ENCODE measurements around the gene CAVIN1.
"Not testable (repeated sequence)": the region's sequence is repeated elsewhere in the genome, so short reads cannot be mapped to it uniquely, and the experiment has no call there.

CAVIN1 gene

DNA sequence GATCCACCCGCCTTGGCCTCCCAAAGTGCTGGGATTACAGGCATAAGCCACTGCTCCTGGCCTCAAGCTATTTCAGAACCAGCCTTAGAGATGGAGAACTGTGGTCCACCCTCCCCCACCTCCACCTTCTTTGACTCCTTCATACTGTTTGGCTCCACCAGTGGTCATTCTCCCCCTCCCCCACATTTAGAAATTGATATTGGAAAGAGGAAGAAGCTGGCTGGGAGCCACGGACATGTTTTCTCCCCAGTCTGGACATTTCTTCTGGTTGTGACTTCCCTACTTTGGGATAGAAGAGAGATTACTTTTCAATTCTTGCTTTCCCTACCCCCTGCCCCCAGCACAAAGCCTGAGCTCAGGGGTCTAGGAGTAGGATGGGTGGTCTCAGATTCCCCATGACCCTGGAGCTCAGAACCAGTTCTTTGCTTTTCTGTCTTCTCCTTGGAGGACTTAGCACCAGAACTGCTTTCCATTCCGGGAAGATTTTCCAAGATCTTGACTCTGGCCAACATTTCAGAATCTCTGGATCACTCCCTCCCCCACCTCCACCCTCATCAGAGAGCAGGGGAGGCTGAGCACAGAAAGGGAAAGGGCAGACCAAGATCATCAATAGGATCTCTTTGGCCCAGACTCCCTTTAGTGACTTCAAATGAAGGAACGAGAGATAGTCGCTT lies 16.3 kb downstream of the CAVIN1 start:
- Histone ChIP-seq H3K4me3 (ENCODE audit: low read depth in 1 of 5, low read length in 5 of 5) (peak overlapping the region in 4 of 5 donors; percentile 28 to 48 (median 39)), H3K4me1 (ENCODE audit: control insufficient read depth in 5 of 5, insufficient read depth in 5 of 5, low read length in 5 of 5) (peaks cover 19 to 96% (median 80%) of the 10 kb centered on the region in 5 donors), H3K9ac (ENCODE audit: low read length in 5 of 5) (peak overlapping the region in 4 of 5 donors; percentile 2 to 71 (median 42)), H3K36me3 (ENCODE audit: control insufficient read depth in 5 of 5, insufficient read depth in 5 of 5, low read length in 5 of 5) (peaks cover 0 to 39% (median 34%) of the 10 kb centered on the region in 5 donors), H3K27ac (ENCODE audit: low read depth, low read length) (peak overlapping the region; percentile 93), H3K27me3 (ENCODE audit: control insufficient read depth in 5 of 5, insufficient read depth in 4 of 5, low read length in 5 of 5) (no peaks in the 10 kb centered on the region), H3K9me3 (ENCODE audit: control insufficient read depth in 5 of 5, low read length in 5 of 5) (no peaks in the 10 kb centered on the region)

GRCh38 chr17:42405963-42406495 lies 17.0 kb downstream of the CAVIN1 start:
- no peaks in the 10 kb centered on the region for H3K9me3 ChIP-seq (ENCODE audit: control insufficient read depth in 5 of 5, low read length in 5 of 5)
- H3K27me3 ChIP-seq (ENCODE audit: control insufficient read depth in 5 of 5, insufficient read depth in 4 of 5, low read length in 5 of 5): no peaks in the 10 kb centered on the region
- H3K9ac ChIP-seq (ENCODE audit: low read length in 5 of 5): no peak overlapping the region
- peaks cover 18 to 89% (median 73%) of the 10 kb centered on the region in 5 donors for H3K4me1 ChIP-seq (ENCODE audit: control insufficient read depth in 5 of 5, insufficient read depth in 5 of 5, low read length in 5 of 5)
- peak overlapping the region; percentile 93 for H3K27ac ChIP-seq (ENCODE audit: low read depth, low read length)
- peaks cover 0 to 37% (median 32%) of the 10 kb centered on the region in 5 donors for H3K36me3 ChIP-seq (ENCODE audit: control insufficient read depth in 5 of 5, insufficient read depth in 5 of 5, low read length in 5 of 5)
- H3K4me3 ChIP-seq (ENCODE audit: low read depth in 1 of 5, low read length in 5 of 5): no peak overlapping the region

- H3K9me3 ChIP-seq (ENCODE audit: control insufficient read depth in 5 of 5, low read length in 5 of 5): no peaks in the 10 kb centered on the region
- H3K9ac ChIP-seq (ENCODE audit: low read length in 5 of 5): no peak overlapping the region
- peaks cover 0 to 37% (median 32%) of the 10 kb centered on the region in 5 donors for H3K36me3 ChIP-seq (ENCODE audit: control insufficient read depth in 5 of 5, insufficient read depth in 5 of 5, low read length in 5 of 5)
- H3K27ac ChIP-seq (ENCODE audit: low read depth, low read length): peak overlapping the region; percentile 93
- no peak overlapping the region for H3K4me3 ChIP-seq (ENCODE audit: low read depth in 1 of 5, low read length in 5 of 5)
- H3K27me3 ChIP-seq (ENCODE audit: control insufficient read depth in 5 of 5, insufficient read depth in 4 of 5, low read length in 5 of 5): no peaks in the 10 kb centered on the region
- H3K4me1 ChIP-seq (ENCODE audit: control insufficient read depth in 5 of 5, insufficient read depth in 5 of 5, low read length in 5 of 5): peaks cover 15 to 80% (median 64%) of the 10 kb centered on the region in 5 donors
Observed at GRCh38 chr17:42405076-42405475, 18.0 kb downstream of the CAVIN1 start.

DNA sequence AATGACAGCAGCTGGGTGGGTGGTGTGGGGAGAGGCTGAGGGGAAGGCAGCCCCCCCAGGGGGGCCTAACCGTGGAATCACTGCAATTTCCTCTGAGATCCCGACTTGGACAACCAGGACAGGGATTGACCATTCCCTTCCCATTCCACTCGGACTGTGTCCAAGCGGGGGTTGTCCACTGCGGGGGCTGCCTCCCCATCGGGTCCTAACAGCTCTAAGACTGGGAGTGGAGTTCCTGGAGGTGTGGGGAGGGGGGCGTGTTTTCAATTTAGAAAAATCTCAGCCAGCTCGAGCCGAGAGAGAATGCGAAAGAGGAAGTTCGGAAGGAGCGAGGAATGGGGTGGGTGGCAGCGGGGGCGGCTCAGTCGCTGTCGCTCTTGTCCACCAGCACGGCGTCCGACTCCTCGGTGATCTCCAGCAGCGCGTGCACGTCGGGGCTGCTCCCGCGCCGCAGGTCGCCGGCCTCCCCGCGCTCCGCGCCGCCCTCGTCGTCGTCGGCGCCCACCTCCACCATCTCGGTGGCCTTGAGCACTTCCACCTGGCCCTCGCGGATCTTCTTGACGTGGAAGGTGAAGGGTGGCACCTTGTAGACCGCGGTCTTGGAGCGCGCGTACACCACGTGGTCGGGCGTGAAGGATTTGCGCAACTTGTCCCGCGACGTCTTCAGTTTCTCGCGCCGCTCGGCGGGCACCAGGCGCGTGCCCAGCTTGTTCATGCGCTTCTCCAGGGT lies 18.6 kb downstream of the CAVIN1 start:
- Histone ChIP-seq H3K4me1 (ENCODE audit: control insufficient read depth in 5 of 5, insufficient read depth in 5 of 5, low read length in 5 of 5) (peaks cover 14 to 74% (median 58%) of the 10 kb centered on the region in 5 donors), H3K36me3 (ENCODE audit: control insufficient read depth in 5 of 5, insufficient read depth in 5 of 5, low read length in 5 of 5) (peaks cover 0 to 37% (median 32%) of the 10 kb centered on the region in 5 donors), H3K27ac (ENCODE audit: low read depth, low read length) (peak overlapping the region; percentile 78), H3K9ac (ENCODE audit: low read length in 5 of 5) (peak overlapping the region in 1 of 5 donors; percentile 35), H3K4me3 (ENCODE audit: low read depth in 1 of 5, low read length in 5 of 5) (no peak overlapping the region), H3K27me3 (ENCODE audit: control insufficient read depth in 5 of 5, insufficient read depth in 4 of 5, low read length in 5 of 5) (no peaks in the 10 kb centered on the region), H3K9me3 (ENCODE audit: control insufficient read depth in 5 of 5, low read length in 5 of 5) (no peaks in the 10 kb centered on the region)

DNA sequence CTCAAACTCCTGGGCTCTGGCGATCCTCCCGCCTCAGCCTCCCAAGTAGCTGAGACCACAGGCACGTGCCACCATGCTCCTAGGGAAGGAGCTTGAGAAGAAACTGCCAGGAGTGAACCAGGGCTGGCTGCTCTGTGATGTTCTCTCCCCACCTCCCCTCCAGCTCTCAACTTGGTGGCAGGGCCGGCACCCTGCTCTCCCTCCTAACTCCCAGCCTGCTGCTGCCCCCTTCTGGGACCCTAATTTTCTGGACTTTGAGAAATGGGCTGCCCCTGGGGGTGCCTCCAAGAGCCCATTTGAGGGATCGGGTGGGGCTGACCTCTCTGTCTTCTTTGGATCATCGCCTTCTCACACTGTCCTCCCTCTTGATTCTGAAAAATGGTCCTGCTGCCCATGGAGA lies 19.9 kb downstream of the CAVIN1 start:
- H3K36me3 ChIP-seq (ENCODE audit: control insufficient read depth in 5 of 5, insufficient read depth in 5 of 5, low read length in 5 of 5): peaks cover 0 to 37% (median 32%) of the 10 kb centered on the region in 5 donors
- no peaks in the 10 kb centered on the region for H3K9me3 ChIP-seq (ENCODE audit: control insufficient read depth in 5 of 5, low read length in 5 of 5)
- peaks cover 8 to 71% (median 56%) of the 10 kb centered on the region in 5 donors for H3K4me1 ChIP-seq (ENCODE audit: control insufficient read depth in 5 of 5, insufficient read depth in 5 of 5, low read length in 5 of 5)
- H3K27ac ChIP-seq (ENCODE audit: low read depth, low read length): peak overlapping the region; percentile 78
- H3K4me3 ChIP-seq (ENCODE audit: low read depth in 1 of 5, low read length in 5 of 5): no peak overlapping the region
- H3K27me3 ChIP-seq (ENCODE audit: control insufficient read depth in 5 of 5, insufficient read depth in 4 of 5, low read length in 5 of 5): no peaks in the 10 kb centered on the region
- H3K9ac ChIP-seq (ENCODE audit: low read length in 5 of 5): no peak overlapping the region

DNA sequence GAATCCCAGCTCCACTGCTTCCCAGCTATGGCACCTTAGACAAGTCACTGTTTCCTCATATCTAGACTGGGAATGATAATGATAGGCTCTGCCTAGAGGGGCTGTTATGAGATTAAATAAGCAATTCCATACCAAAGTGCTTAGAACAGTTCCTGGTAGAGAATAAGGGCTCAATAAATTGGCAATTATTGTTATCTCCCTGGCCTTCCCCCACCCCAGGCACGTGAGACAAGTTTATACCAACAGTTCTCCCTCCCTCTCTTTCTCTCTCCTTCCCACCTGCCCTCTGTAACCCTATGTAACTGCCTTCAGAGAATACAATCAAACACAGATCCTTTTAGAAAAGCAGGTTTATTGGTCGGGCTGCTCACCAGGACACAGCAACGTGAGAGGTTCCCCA lies 20.9 kb downstream of the CAVIN1 start:
- H3K4me1 ChIP-seq (ENCODE audit: control insufficient read depth in 5 of 5, insufficient read depth in 5 of 5, low read length in 5 of 5): peaks cover 7 to 61% (median 48%) of the 10 kb centered on the region in 5 donors
- no peak overlapping the region for H3K4me3 ChIP-seq (ENCODE audit: low read depth in 1 of 5, low read length in 5 of 5)
- H3K27me3 ChIP-seq (ENCODE audit: control insufficient read depth in 5 of 5, insufficient read depth in 4 of 5, low read length in 5 of 5): no peaks in the 10 kb centered on the region
- H3K9me3 ChIP-seq (ENCODE audit: control insufficient read depth in 5 of 5, low read length in 5 of 5): no peaks in the 10 kb centered on the region
- H3K36me3 ChIP-seq (ENCODE audit: control insufficient read depth in 5 of 5, insufficient read depth in 5 of 5, low read length in 5 of 5): peaks cover 0 to 37% (median 32%) of the 10 kb centered on the region in 5 donors
- peak overlapping the region; percentile 78 for H3K27ac ChIP-seq (ENCODE audit: low read depth, low read length)
- peak overlapping the region in 3 of 5 donors; percentile 30 to 72 (median 47) for H3K9ac ChIP-seq (ENCODE audit: low read length in 5 of 5)

DNA sequence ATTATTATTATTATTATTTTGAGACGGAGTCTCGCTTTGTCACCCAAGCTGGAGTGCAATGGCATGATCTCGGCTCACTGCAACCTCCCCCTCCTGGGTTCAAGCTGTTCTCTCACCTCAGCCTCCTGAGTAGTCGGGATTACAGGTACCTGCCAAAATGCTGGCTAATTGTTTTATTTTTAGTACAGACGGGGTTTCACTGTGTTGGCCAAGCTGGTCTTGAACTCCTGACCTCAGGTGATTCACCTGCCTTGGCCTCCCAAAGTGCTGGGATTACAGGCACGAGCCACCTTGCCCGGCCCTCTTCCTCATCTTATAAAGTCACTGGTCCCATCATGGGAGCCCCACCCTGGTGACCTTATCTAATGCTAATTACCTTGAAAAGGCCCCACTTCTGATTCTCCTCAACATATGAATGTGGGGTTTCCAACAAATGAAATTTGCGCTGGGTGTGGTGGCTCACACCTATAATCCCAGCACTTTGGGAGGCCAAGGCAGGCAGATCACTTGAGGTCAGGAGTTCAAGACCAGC lies 22.1 kb downstream of the CAVIN1 start:
- H3K4me1 ChIP-seq (ENCODE audit: control insufficient read depth in 5 of 5, insufficient read depth in 5 of 5, low read length in 5 of 5): peaks cover 0 to 49% (median 36%) of the 10 kb centered on the region in 5 donors
- H3K9me3 ChIP-seq (ENCODE audit: control insufficient read depth in 5 of 5, low read length in 5 of 5); H3K4me3 ChIP-seq (ENCODE audit: low read depth in 1 of 5, low read length in 5 of 5); H3K27me3 ChIP-seq (ENCODE audit: control insufficient read depth in 5 of 5, insufficient read depth in 4 of 5, low read length in 5 of 5); H3K27ac ChIP-seq (ENCODE audit: low read depth, low read length); H3K9ac ChIP-seq (ENCODE audit: low read length in 5 of 5): not testable (repeated sequence)
- peaks cover 0 to 37% (median 32%) of the 10 kb centered on the region in 5 donors for H3K36me3 ChIP-seq (ENCODE audit: control insufficient read depth in 5 of 5, insufficient read depth in 5 of 5, low read length in 5 of 5)

DNA sequence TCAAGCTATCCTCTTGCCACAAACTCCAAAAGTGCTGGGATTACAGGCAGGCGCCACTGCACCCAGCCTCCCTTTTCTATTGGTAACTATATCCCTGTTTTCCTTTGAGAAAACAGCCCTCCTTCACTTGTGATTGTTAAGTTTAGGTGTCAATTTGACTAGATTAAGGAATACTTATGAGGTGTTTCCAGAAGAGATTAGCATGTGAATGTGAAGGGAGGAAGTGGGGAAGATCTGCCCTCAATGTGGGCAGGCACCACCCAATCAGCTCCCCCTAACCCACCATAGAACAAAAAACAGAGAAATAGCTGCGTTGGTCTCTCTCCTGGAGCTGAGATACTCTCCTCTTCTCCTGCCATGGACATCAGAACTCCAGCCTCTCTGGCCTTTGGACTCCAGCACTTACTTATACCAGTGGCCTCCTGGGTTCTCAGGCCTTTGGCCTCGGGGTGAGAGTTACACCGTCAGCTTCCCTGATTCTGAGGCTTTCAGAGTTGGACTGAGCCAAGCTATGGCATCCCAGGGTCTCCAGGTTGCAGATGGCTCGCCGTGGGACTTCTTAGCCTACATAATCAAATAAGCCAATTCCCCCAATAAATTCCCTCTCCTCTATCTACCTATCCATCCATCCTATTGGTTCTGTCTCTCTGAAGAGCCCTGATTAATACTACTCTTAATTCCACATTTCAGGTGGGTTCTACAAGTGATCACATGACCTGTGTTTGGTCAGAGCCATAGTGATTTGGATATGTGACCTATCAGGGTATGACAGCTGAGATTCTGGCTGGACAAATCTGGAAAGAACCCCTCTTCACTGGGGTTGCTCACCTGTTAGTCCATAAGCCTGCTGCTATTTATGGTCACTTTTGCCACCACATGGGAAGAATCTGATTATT lies 22.9 kb downstream of the CAVIN1 start:
- Histone ChIP-seq H3K4me3 (ENCODE audit: low read depth in 1 of 5, low read length in 5 of 5) (no peak overlapping the region), H3K9ac (ENCODE audit: low read length in 5 of 5) (peak overlapping the region in 1 of 5 donors; percentile 41), H3K9me3 (ENCODE audit: control insufficient read depth in 5 of 5, low read length in 5 of 5) (no peaks in the 10 kb centered on the region), H3K27me3 (ENCODE audit: control insufficient read depth in 5 of 5, insufficient read depth in 4 of 5, low read length in 5 of 5) (no peaks in the 10 kb centered on the region), H3K36me3 (ENCODE audit: control insufficient read depth in 5 of 5, insufficient read depth in 5 of 5, low read length in 5 of 5) (peaks cover 0 to 35% (median 30%) of the 10 kb centered on the region in 5 donors), H3K27ac (ENCODE audit: low read depth, low read length) (peak overlapping the region; percentile 61), H3K4me1 (ENCODE audit: control insufficient read depth in 5 of 5, insufficient read depth in 5 of 5, low read length in 5 of 5) (peaks cover 0 to 42% (median 29%) of the 10 kb centered on the region in 5 donors)

DNA sequence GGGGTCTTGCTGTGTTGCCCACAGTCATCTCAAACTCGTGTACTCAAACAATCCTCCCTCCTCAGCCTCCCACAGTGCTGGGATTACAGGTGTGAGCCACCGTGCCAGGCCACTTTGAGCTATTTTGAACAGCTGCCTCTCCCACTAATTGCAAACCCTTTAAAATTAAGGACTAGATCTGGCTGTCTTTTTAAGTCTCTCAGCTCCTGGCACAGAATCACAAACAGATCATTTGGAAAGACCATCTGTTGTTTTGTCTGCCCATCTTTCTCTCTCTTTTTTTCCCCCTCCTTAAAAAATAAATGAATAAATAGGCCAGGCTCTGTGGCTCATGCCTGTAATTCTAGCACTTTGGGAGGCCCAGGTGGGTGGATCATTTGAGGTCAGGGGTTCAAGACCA lies 23.9 kb downstream of the CAVIN1 start:
- Histone ChIP-seq H3K27me3 (ENCODE audit: control insufficient read depth in 5 of 5, insufficient read depth in 4 of 5, low read length in 5 of 5) (no peaks in the 10 kb centered on the region), H3K4me1 (ENCODE audit: control insufficient read depth in 5 of 5, insufficient read depth in 5 of 5, low read length in 5 of 5) (peaks cover 0 to 31% (median 25%) of the 10 kb centered on the region in 5 donors)

More for the DNA sequence above, 23.9 kb downstream of the CAVIN1 start:
- Histone ChIP-seq H3K9ac (ENCODE audit: low read length in 5 of 5) (no peak overlapping the region), H3K36me3 (ENCODE audit: control insufficient read depth in 5 of 5, insufficient read depth in 5 of 5, low read length in 5 of 5) (peaks cover 0 to 24% (median 20%) of the 10 kb centered on the region in 5 donors), H3K27ac (ENCODE audit: low read depth, low read length) (peak overlapping the region; percentile 61), H3K4me3 (ENCODE audit: low read depth in 1 of 5, low read length in 5 of 5) (no peak overlapping the region), H3K9me3 (ENCODE audit: control insufficient read depth in 5 of 5, low read length in 5 of 5) (no peaks in the 10 kb centered on the region)

Data from subcutaneous abdominal adipose tissue (tissue), 5 donors.